Midbrain (tissue), 1 donor: ENCODE measurements around the gene VANGL2.
A peak's percentile ranks its signal among the peaks of the same experiment; 100 is the strongest.

Source experiments
- DNase-seq: peaks from one replicate; lab custom pipeline; 2025; lab: John Stamatoyannopoulos, UW

The VANGL2 gene

GRCh38 chr1:160400223-160400645 is at the start of gene VANGL2:
Gene VANGL2 (plus strand): TSS chr1:160400564. CDS start chr1:160415838, 15,274 bp downstream.
- peak; percentile 87 for DNase-seq

GRCh38 chr1:160351629-160352028 is 48.7 kb upstream of the VANGL2 start:
- no peak for DNase-seq

GRCh38 chr1:160352555-160352954 is 47.8 kb upstream of the VANGL2 start:
- no peak for DNase-seq

- no peak for DNase-seq
Observed at GRCh38 chr1:160353223-160353622, 47.1 kb upstream of the VANGL2 start.

- no peak for DNase-seq
Observed at GRCh38 chr1:160354388-160354985, 45.9 kb upstream of the VANGL2 start.

GRCh38 chr1:160357286-160358002 is 42.9 kb upstream of the VANGL2 start:
- DNase-seq = no peak

GRCh38 chr1:160358073-160358472 is 42.3 kb upstream of the VANGL2 start:
- no peak for DNase-seq

- DNase-seq = no peak
Observed at GRCh38 chr1:160359559-160360226, 40.7 kb upstream of the VANGL2 start.

GRCh38 chr1:160360227-160360695 is 40.1 kb upstream of the VANGL2 start:
- DNase-seq = no peak

GRCh38 chr1:160361199-160361598 is 39.2 kb upstream of the VANGL2 start:
- no peak for DNase-seq

- DNase-seq = no peak
Observed at GRCh38 chr1:160361814-160362167, 38.6 kb upstream of the VANGL2 start.

- DNase-seq = no peak
Observed at GRCh38 chr1:160362168-160362957, 38.0 kb upstream of the VANGL2 start.

GRCh38 chr1:160363010-160363409 is 37.4 kb upstream of the VANGL2 start:
- no peak for DNase-seq

GRCh38 chr1:160363951-160364735 is 36.2 kb upstream of the VANGL2 start:
- DNase-seq = no peak

GRCh38 chr1:160365325-160365724 is 35.0 kb upstream of the VANGL2 start:
- no peak for DNase-seq

GRCh38 chr1:160366731-160367515 is 33.4 kb upstream of the VANGL2 start, which contains the start of gene NHLH1:
Gene NHLH1 (plus strand): TSS chr1:160367071. CDS start chr1:160370732, 3,661 bp downstream.
- DNase-seq = no peak

GRCh38 chr1:160367516-160367900 is 32.9 kb upstream of the VANGL2 start:
- no peak for DNase-seq

GRCh38 chr1:160367934-160368923 is 32.1 kb upstream of the VANGL2 start:
- no peak for DNase-seq

- no peak for DNase-seq
Observed at GRCh38 chr1:160369087-160369486, 31.3 kb upstream of the VANGL2 start.
